Esophagus (tissue), 2 donors: ENCODE results near the gene SMYD2. TPM values are rescaled to one million over a fixed set of nuclear protein-coding genes. Genes with fewer than 3 reads are reported as not detected.

ENCODE experiments used
- H3K27ac ChIP-seq, 2 donors: one replicate each; pipeline ENCODE4 v1.5.1; 2013; ENCODE audit warnings: low read depth in 2 of 2, mild to moderate bottlenecking in 2 of 2, inconsistent platforms in 1 of 2, low read length in 1 of 2, moderate library complexity in 1 of 2
- H3K27me3 ChIP-seq, 2 donors: one replicate each; pipeline ENCODE4 v1.6.1; 2013; ENCODE audit warnings: low read length in 2 of 2, control low read depth in 1 of 2, mild to moderate bottlenecking in 1 of 2; ENCODE audit not compliant: insufficient read depth in 2 of 2, control insufficient read depth in 1 of 2
- H3K36me3 ChIP-seq, 2 donors: one replicate each; pipeline ENCODE4 v1.6.1; 2013; ENCODE audit warnings: low read length in 1 of 2; ENCODE audit not compliant: control insufficient read depth in 2 of 2, insufficient read depth in 2 of 2
- H3K4me1 ChIP-seq, 2 donors: one replicate each; pipeline ENCODE4 v1.6.1; 2013; ENCODE audit warnings: low read length in 1 of 2; ENCODE audit not compliant: control insufficient read depth in 2 of 2, insufficient read depth in 2 of 2
- H3K4me3 ChIP-seq, 2 donors: one replicate each; pipeline ENCODE4 v1.5.1; 2013; ENCODE audit warnings: low read length in 2 of 2, mild to moderate bottlenecking in 2 of 2, low read depth in 1 of 2, moderate library complexity in 1 of 2
- H3K9me3 ChIP-seq, 2 donors: one replicate each; pipeline ENCODE4 v1.6.1; 2013; ENCODE audit warnings: mild to moderate bottlenecking in 2 of 2, low read depth in 1 of 2, low read length in 1 of 2, moderate library complexity in 1 of 2; ENCODE audit not compliant: control insufficient read depth in 2 of 2, insufficient read depth in 1 of 2
- WGBS, 2 donors: extraction: QIAGEN DNeasy Blood & Tissue Kit; methylation state at CpG; one replicate each; pipeline ENCODE4 v1.1.7; 2013; 5-methylcytosine and 5-hydroxymethylcytosine counted together
- polyA plus RNA-seq, 2 donors: library from polyadenylated mRNA; stranded (reverse); fragments of 200-250 nt; gene quantifications; one replicate each; pipeline ENCODE4 v1.2.3, GENCODE V29; 2013
- donor health status: healthy with polysubstance abuse.
- donor health status: Bipolar disorder and iron deficiency.

The SMYD2 gene
- polyA plus RNA-seq, 2 donors: 17.5 to 20.4 TPM

- H3K27me3 ChIP-seq: no peaks in the 10 kb centered on the region
- no peaks in the 10 kb centered on the region for H3K9me3 ChIP-seq
- H3K4me3 ChIP-seq: no peak overlapping the region
- H3K4me1 ChIP-seq: no peaks in the 10 kb centered on the region
- H3K36me3 ChIP-seq: peaks cover 0 to 4% of the 10 kb centered on the region in 2 donors
- 87 to 91% methylated on average over 5 of the region's 5 CpGs for WGBS, 2 donors
- H3K27ac ChIP-seq: no peak overlapping the region
Measured at GRCh38 chr1:214314178-214314843, 33.4 kb downstream of the SMYD2 start.

- Histone ChIP-seq H3K27me3 (no peaks in the 10 kb centered on the region), H3K36me3 (peaks cover 0 to 6% of the 10 kb centered on the region in 2 donors), H3K4me3 (no peak overlapping the region), H3K9me3 (no peaks in the 10 kb centered on the region), H3K4me1 (no peaks in the 10 kb centered on the region), H3K27ac (no peak overlapping the region)
- WGBS, 2 donors: 86% methylated on average over 5 of the region's 5 CpGs
Measured at GRCh38 chr1:214316593-214316992, 35.6 kb downstream of the SMYD2 start.

- Histone ChIP-seq H3K4me1 (no peaks in the 10 kb centered on the region), H3K27ac (no peak overlapping the region), H3K27me3 (no peaks in the 10 kb centered on the region), H3K4me3 (no peak overlapping the region), H3K36me3 (peaks cover 0 to 6% of the 10 kb centered on the region in 2 donors), H3K9me3 (no peaks in the 10 kb centered on the region)
- WGBS, 2 donors: 54 to 67% methylated on average over 4 of the region's 4 CpGs
Measured at GRCh38 chr1:214317300-214317699, 36.3 kb downstream of the SMYD2 start.

- Histone ChIP-seq H3K4me1 (no peaks in the 10 kb centered on the region), H3K4me3 (no peak overlapping the region), H3K36me3 (peaks cover 0 to 6% of the 10 kb centered on the region in 2 donors), H3K27ac (no peak overlapping the region), H3K9me3 (no peaks in the 10 kb centered on the region), H3K27me3 (no peaks in the 10 kb centered on the region)
- WGBS, 2 donors: 86 to 91% methylated on average over 5 of the region's 5 CpGs
Measured at GRCh38 chr1:214317734-214318133, 36.8 kb downstream of the SMYD2 start.

GRCh38 chr1:214318356-214318755 is 37.4 kb downstream of the SMYD2 start:
- 58 to 66% methylated on average over 6 of the region's 6 CpGs for WGBS, 2 donors
- H3K36me3 ChIP-seq: peaks cover 0 to 6% of the 10 kb centered on the region in 2 donors

GRCh38 chr1:214318956-214319736 is 38.2 kb downstream of the SMYD2 start:
- H3K27me3 ChIP-seq: no peaks in the 10 kb centered on the region
- no peaks in the 10 kb centered on the region for H3K4me1 ChIP-seq
- H3K4me3 ChIP-seq: no peak overlapping the region
- no peak overlapping the region for H3K27ac ChIP-seq
- H3K36me3 ChIP-seq: peaks cover 0 to 6% of the 10 kb centered on the region in 2 donors
- H3K9me3 ChIP-seq: no peaks in the 10 kb centered on the region
- 75 to 79% methylated on average over 10 of the region's 10 CpGs for WGBS, 2 donors

More at GRCh38 chr1:214318356-214318755, 37.4 kb downstream of the SMYD2 start:
- Histone ChIP-seq H3K4me1 (no peaks in the 10 kb centered on the region), H3K4me3 (no peak overlapping the region), H3K27me3 (no peaks in the 10 kb centered on the region), H3K9me3 (no peaks in the 10 kb centered on the region), H3K27ac (no peak overlapping the region)

- 89 to 91% methylated on average over 5 of the region's 5 CpGs for WGBS, 2 donors
- Histone ChIP-seq H3K27me3 (no peaks in the 10 kb centered on the region), H3K4me1 (no peaks in the 10 kb centered on the region), H3K4me3 (no peak overlapping the region), H3K36me3 (peaks cover 0 to 6% of the 10 kb centered on the region in 2 donors), H3K27ac (no peak overlapping the region), H3K9me3 (no peaks in the 10 kb centered on the region)
Measured at GRCh38 chr1:214319938-214320337, 39.0 kb downstream of the SMYD2 start.

GRCh38 chr1:214321705-214322453 is 40.9 kb downstream of the SMYD2 start:
- WGBS, 2 donors: 73 to 82% methylated on average over 5 of the region's 5 CpGs
- H3K36me3 ChIP-seq: peaks cover 0 to 6% of the 10 kb centered on the region in 2 donors
- no peak overlapping the region for H3K27ac ChIP-seq
- H3K4me3 ChIP-seq: no peak overlapping the region
- no peaks in the 10 kb centered on the region for H3K27me3 ChIP-seq
- peaks cover 0 to 2% of the 10 kb centered on the region in 2 donors for H3K4me1 ChIP-seq
- no peaks in the 10 kb centered on the region for H3K9me3 ChIP-seq

GRCh38 chr1:214324896-214325800 is 44.2 kb downstream of the SMYD2 start:
- no peaks in the 10 kb centered on the region for H3K27me3 ChIP-seq
- peaks cover 0 to 10% of the 10 kb centered on the region in 2 donors for H3K4me1 ChIP-seq
- H3K4me3 ChIP-seq: no peak overlapping the region
- no peak overlapping the region for H3K27ac ChIP-seq
- WGBS, 2 donors: 96% methylated on average over 8 of the region's 8 CpGs
- peaks cover 0 to 2% of the 10 kb centered on the region in 2 donors for H3K36me3 ChIP-seq
- no peaks in the 10 kb centered on the region for H3K9me3 ChIP-seq
